IPS-NIHi7 (cell line): Measurements from ENCODE around the gene RUNDC3A.

Experiments
- DNase-seq: peaks from one replicate; pipeline ENCODE4 v3.0.0; 2012; ENCODE audit warnings: mixed read lengths; ENCODE audit errors: extremely low spot score

The RUNDC3A gene

DNA sequence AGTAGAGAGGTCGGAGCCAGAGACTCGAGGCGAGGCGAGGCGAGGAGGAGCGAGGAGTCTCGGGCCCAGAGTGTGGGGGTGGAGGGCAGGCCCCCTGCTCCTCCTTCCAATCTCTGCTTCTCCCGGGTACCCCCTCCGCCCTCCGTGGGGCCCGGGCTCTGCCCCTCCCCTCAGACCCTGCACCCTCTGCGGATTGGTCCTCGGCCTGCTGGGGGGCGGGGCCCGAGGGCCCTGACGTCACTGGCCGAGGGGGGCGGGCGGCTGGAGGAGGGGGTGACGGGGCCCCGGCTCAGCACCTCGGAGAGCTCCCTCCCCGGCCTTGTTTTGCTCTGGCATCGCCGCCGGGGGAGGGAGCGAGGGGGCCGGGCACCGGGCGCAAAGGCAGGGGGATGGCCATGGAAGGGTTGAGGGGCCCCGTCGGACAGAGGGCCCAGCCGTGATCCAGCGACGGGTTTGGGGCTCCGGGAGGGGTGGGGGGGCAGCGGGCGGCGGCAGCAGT, at the start of gene RUNDC3A:
Gene RUNDC3A, plus strand, starts transcription at position 282 of the 499 bp plus-strand sequence. CDS start 232 bp downstream, outside the sequence.
- peak; percentile 99 for DNase-seq

DNA sequence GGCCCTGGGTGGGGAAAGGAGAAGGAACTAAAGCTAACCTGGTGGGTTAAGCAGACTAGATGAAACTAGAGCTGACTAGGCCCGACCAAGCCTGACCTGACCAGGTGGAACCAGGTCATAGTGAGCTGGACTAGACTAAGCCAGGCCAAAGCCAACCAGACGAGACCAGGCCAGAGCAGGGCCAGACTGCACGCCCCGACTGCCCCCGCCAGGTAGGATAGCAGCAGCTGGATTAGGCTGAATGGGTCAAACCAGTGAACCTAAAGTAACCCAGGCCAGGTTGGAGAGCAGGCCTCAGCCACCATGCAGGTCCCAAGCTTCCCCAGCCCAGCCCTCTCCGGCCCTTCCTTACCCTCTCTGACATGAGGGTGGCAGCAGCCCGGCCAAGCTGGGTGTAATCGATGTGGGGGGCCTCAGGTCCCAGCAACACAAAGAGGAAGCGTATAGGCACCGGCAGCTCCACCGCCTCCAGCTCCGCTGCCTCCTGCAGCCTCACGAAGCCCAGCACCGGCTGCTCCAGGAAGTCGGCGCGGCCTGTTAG, 49.5 kb upstream of the RUNDC3A start:
- no peak for DNase-seq

DNA sequence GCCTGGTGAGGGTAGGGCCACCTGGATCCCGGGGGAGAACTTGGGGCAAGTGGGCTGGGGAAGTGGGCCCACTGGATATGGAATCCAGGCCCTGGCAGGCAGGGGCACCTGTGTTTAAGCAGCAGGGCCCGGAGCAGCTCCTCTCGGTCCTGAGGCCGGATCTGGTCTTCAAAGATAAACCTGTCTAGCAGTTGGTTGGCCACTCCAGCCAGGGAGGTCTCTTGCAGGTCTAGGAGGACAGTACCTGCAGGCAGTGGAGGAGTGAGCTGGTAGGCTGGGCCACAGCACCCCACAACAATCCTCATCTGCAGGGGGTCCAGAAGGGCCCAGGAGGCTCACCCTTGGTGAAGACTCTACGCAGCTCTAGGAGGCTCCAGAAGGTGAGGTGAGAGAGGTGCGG, 48.1 kb upstream of the RUNDC3A start:
- no peak for DNase-seq

DNA sequence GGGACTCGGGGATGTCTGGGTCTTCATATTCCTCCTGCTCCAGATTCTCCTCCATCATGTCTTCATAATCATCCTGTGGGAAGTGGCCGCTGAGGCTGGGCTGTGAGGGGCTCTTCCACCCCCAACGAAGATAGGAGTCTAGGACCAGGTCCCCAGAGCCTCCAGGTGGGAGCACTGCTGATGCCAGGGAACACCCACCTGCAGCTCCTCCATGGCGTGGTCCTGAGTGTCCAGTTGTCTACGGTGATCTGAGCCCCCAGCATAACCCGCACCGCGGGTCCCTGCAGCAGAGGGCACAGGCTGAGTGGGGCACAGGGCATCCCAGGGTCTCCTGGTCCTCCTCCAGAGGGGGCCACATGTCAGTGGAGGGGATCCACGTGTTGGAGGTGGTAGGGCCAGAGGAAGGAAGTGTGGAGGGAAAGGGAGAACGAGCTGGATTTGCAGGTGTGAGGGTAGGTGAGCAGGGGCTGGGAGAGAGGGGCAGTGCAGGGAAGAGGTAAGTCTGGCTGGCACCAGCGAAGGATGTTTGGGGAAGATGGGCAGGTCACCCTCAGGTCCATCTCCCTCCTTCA, 45.7 kb upstream of the RUNDC3A start:
- no peak for DNase-seq

DNA sequence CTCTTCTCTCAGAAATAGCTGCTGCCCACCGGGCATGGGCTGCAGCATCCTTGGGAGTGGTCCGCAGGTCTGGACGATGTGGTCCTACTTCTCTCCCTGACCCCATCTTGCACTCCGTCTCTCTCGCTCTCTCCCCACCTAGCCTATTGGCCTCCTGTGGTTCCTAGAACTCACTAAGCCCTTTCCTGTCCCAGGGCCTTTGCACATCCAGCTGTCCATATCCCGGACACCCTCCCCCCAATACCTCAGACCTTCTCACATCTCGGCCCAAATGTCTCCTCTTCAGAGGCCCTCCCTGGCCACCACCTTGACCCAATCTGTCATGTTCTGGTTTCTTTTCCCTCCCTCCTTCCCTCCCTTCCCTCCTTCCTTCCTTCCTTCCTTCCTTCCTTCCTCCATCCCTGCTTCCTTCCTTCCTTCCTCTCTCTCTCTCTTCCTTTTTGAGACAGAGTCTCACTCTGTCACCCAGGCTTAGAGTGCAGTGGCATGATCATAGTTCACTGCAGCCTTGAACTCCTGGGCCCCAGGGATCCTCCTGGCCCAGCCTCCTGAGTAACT, 45.0 kb upstream of the RUNDC3A start:
- DNase-seq = no peak

DNA sequence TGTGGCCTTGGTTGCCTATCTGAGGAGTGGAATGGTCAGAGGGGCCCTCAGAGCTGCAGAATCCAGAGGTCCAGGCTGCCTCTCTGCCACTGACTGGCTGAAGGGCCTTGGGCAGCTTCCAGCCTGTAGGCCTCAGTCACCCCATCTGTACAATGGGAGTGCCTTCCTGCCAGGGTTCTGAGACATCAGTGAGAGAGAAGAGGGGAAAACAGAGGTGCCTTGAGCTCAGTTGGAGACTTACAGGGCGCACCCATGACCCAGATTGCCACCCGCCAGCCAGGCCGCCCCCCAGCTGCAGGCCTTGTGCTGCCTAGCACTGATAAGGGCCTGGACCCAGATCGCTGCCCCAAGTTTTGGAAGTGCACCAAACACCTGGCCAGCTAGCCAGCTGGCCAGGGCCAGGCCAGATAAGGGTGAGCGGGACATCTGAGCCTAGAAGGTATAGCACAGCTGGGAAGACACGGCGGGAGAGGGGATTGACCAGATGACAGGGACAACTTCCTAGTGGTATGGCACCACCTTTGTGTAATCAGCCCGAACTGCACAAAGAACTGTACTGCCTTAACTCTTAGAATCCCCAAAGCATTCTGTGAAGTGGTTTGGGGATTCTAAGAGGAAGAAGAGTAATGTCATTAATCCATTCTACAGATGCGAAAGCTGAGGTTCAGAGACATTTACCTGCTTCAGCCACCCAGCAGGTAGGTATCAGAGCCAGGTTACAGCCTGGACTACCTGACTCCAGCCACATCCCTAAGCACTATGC, 41.8 kb upstream of the RUNDC3A start:
- no peak for DNase-seq

DNA sequence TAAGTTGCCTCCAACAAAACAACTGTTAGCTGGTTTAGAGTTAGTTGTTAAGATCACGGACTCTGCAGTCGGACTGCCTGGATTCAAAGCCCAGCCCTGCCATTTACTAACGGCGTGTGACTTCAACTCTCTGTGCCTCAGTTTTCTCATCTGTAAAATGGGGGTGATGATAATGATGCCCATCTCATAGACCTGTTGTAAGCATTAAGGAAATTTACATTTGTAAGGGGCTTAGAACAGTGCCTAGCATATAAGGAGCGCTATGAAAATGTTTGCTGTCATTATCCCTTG, 41.3 kb upstream of the RUNDC3A start:
- DNase-seq = no peak

DNA sequence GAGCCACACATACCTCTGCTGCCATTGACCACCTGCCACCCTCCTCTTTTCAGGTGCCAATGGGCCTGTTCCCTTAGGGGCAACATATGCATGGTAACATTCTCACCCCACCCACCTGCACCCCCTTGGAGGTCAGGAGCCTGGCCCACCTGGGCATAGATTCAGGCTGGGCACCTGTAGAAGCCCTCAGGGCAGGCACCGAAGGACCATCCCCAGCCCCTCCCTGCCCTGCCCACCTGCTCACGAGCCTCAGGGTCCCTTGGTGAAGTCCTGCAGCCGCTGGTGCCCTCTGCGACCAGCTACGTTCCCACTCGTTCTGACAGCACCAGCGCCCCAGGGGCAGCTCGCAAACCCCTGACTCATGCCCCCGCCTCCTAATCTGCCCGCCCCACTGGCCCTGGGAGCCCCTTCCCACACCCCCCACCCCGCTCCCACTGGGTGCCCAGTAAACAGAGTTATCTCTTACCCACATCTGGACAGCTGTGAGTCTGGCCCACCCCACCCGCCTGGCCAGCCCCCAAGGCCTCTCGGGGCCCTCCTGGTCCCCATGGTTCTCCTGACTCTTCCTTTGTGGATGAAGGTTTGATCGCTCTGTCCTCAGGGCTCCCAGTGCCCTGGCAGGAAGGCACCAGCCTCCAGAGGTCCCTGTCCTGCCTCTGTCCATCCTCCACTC, 40.4 kb upstream of the RUNDC3A start, which contains the start of gene SLC4A1:
Gene SLC4A1, minus strand, starts transcription at position 318 of the 673 bp plus-strand sequence. CDS start 5,269 bp downstream, outside the sequence.
- no peak for DNase-seq

DNA sequence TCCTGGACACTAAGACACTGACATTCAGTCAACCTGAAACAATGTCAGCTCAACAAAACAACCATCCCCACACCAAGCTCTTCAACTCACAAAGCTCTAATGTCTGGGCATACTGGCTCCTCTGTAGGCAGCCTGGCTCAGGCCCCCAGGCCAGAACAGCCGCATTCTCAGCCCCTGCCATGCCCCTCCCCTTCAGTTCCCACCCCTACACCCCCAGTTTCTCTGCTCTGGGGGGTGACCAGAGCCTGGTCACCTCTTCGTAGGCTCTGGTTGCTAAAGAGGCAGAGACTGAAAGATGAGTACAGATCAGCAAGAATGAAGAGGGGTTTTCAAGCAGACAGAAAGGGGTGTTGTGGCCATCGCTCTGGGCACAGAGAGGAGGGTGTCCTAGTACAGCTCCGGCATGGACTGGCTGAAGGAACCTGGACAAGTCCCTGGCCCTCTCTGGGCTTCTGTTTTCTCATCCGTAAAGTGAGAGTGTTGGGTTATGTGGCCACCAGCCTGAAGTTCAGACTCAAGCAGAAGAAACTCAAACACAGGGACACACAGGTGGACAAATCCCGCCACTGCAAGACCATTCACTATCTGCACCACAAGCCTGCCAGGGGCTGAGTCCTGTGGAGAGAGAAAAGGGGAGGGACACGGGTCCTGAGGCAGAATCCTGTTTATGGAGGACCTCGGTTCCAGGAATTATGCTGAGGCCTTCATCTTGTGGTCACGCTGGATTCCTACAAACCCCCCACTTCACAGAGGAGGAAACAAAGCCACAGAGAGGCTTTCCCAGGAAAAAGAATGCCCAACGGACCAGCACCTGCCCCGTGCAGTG, 39.5 kb upstream of the RUNDC3A start:
- no peak for DNase-seq

DNA sequence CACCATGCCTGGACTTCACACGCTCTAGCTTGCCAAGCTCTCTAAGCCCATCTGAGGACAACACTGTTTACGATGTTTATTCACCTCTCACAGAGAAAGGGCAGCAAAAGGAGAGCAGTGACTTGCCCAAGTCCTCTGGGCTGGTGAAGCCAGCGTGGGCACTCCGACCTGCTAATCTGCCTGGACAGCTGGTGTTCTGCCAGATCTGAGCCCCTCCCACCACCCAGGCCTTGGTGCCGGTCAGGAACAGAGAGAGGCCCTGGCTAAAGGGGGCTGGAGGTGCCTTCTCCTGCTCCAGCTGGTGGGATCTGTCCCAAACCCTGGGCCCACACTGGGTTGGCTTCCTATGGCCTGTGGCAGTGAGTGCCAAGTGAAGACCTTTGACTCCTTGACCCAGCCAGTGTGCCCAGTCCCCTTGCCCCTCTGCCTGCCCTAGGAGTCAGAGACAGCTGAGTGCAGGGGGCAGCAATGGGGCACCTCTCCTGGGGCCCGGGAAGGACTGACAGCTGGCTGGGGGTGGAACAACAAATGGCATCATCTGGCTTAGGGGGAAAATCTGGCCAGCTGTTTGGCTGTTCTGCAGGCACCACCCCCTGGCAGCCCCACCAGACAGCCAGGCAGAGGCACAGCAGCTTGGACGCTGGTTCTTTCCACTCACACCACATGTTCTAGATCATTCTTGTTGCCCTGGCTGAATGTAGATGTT, 38.7 kb upstream of the RUNDC3A start:
- no peak for DNase-seq

DNA sequence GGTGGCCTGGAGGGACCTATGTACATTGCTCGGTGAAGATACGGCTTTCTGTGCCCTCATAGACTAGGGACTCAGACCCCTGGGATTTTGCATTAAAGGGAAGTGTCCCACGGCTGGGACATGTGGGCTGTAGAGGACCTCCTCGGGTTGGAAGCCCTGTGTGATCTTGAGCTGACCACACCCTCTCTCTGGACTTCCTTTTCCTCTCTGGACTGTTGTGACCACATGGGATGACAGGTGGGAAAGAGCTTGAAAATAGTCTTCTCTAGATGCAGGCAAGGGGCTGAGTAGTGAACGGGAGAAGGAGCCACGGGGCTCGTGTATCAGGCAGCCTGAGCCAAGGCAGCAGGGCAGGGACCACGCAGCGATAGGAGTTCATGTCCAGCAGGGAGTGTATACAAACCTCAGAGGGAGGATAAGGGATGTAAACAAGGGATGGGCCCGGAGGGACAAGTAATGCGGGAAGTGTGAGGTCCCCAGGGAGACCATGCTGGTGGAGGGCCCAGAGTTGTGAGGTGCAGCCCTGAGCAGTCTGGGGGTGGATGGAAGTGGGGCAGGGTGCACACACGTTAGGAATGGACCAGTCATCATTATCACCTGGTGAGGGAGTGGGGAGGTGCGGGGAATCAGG, 36.0 kb upstream of the RUNDC3A start:
- DNase-seq = no peak

DNA sequence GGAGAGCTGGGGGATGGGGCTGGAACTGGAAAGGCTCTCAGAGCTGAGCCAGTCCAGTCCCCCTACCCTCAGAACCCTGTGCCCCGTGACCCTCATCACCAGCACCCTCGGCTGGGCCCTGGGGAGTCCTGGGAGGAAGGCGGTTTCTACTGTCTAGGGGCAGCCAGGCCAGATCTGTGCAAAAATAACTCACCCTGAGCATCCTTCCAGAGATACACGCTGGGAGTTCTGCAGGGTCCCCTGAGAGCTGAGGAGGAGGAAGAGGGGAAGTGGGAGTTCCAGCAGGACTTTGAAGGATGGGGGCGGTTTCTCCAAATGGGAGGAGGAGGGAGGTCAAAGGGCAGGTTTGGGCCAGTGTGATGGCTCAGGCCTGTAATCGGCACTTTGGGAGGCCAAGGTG, 35.4 kb upstream of the RUNDC3A start:
- DNase-seq = no peak

DNA sequence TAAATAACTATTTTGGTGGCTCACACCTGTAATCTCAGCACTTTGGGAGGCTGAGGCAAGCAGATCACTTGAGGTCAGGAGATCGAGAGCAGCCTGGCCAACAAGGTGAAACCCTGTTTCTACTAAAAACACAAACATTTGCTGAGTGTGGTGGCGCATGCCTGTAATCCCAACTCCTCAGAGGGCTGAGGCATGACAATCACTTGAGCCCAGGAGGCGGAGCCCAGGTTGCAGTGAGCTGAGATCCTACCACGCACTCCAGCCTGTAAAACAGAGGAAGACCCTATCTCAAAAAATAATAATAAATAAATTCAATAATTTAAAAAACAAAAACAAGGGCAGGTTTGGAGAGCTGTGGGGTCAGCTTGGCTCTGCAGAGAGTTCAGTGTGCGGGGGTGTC, 34.8 kb upstream of the RUNDC3A start:
- no peak for DNase-seq

DNA sequence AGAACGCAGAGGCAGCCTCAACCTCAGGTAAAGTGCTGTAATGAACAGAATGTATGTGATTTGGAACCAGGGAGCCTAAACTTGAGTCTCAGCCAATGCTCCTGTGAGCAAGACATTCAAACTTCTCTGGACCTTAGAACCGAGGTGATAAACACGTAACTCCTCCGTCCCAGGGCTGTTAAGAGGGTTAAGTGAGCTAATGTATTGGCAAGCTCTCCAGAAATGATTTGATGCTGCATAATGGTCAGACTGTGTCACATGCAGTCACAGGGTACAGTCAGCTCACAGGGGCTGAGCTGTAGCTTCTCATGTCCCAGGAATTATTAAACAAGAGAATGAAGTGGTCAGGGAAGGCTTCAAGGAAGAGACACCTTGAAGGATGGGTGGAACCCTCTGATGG, 30.4 kb upstream of the RUNDC3A start:
- no peak for DNase-seq

DNA sequence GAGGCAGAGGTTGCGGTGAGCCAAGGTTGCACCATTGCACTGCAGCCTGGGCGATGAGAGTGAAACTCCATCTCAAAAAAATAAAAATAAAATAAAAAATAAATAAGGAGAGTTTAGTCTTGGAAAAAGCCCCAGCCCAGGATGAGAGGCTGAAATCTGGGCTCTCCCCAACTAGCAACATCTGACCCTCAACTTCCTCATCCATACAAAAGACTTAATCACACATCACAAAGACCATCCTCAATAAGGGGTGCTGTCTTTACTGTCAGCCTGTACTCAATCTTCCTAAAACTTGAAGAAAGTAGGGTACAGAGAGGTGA, 29.1 kb upstream of the RUNDC3A start:
- no peak for DNase-seq

DNA sequence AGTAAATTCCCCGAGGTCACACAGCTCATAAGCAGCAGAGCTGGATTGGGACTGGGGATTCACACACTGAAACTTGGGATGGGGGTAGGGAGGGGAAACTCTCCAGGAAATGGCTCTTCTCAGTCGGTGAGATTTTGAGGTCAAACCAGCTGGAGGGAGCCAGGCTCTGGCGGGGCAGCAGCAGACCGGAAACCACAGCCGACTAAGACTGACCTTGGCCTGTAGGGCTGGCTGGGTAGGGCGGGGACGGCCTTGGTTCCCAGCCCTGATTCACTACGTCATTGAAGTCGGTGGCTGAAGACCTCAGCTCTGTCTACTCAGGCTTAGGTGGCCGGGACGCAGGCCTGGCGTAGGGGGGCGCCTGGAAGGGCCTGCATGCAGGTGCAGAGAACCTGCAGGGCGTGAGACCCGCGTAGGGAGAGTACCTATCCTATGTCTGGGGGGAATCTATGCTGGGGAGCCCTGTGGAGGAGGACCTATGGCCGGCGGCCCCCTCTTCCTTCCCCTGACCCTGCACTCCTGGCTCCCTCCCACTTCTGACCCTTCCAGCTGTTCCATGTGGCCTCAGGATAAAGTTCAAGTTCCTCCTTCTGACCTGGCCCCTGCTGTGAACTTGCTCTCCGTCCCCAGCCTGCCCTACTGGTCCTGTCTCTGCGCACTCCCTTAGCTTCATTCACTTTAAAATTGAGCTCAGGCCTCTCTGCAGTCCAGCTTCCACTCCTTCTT, 28.6 kb upstream of the RUNDC3A start:
- DNase-seq = peak; percentile 82

DNA sequence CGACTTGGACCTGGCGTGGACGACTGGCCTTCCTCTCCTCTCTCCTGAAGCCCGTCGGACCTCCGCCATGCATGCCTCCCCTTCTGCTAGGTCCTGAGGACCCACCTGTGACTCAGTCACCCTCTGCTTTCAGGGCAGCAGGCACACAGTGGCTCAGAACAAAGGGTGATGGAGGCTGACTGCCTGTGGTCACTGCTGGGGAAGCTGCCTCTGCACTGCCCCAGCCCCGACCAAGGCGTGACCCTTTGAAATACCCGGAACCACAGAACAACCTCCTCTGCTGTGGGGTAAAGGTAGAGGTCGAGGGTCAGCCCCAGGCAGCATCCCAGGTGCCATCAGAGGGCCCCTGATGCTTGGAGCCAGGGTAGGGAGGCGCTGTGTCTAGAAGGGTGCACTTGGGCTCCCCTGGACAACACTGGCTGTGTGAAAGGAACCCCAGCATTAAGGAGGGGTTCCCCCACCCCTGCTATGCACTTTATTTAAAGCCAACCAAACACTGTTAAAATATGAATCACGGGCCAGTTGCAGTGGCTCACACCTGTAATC, 27.9 kb upstream of the RUNDC3A start:
- DNase-seq = peak; percentile 8

DNA sequence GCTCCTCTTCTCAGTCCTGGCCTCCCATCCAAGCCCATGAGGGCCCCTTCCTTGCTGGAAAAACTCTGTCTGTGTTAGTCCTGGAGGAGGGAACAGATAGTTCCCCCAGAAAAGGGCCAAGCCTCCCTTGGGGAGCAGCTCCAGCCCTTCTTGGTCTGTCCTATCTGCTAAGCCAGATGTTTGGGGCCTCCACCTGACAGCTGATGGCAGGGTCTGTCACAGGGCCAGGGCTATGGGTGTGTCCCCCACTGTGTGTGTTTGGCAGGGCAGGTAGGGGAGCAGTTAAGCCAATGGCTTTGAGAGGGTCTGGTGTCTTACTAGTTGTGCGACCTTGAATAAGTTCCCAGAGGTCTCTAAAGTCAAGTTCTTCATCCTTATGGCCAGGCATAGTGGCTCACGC, 26.8 kb upstream of the RUNDC3A start:
- DNase-seq = no peak

DNA sequence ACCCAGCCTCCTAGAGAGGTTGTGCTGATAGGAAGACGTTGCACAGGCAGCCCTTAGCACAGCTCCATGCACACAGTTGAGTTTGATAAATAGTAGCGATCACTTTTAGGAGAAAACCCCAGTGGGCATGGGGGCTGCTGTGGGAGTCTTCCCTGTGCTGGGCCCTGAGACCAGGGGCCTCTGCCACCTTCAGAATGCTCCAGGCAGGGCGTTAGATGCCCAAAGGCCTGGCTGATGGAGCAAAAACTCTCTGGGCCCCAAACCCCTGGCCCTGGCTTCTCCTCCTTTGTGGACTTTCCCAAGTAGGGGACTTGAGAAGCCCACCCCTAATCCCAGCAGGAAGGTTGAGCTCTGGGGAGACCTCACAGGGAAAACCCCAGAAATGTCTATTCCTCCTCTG, 26.1 kb upstream of the RUNDC3A start:
- DNase-seq = no peak
